ENCODE measurements around the gene UTP14C.

GRCh38 chr13:51978796-51979556 is 45.5 kb upstream of the UTP14C start:
- TF ChIP-seq POLR2AphosphoS5 (IDR thresholded peaks at IDR 0.05; ENCODE audit: low read depth, low read length) (no peak), CTCF (IDR thresholded peaks at IDR 0.05) (no peak), REST (IDR thresholded peaks at IDR 0.05; ENCODE audit: insufficient read depth in 1 of 2, low read depth in 2 of 2, low read length in 1 of 2) (no peak), SIN3A (IDR thresholded peaks at IDR 0.05; ENCODE audit: borderline replicate concordance, insufficient read depth, low read depth, low read length) (no peak), TCF7L2 (IDR thresholded peaks at IDR 0.05; ENCODE audit: low read depth, low read length) (no peak)

All from Panc1 (cell line).